Amygdala (tissue), 56 donors: ENCODE data around the gene CFAP61.
A peak's percentile ranks its signal among the peaks of the same experiment; 100 is the strongest.
"Not testable (repeated sequence)": the region's sequence is repeated elsewhere in the genome, so short reads cannot be mapped to it uniquely, and the experiment has no call there.

Source experiments
- DNase-seq, 56 donors: peaks; one replicate each; lab custom pipeline; 2025; lab: John Stamatoyannopoulos, UW

The CFAP61 gene

GRCh38 chr20:20206788-20207187, 154.5 kb downstream of the CFAP61 start:
- no peak for DNase-seq

DNA sequence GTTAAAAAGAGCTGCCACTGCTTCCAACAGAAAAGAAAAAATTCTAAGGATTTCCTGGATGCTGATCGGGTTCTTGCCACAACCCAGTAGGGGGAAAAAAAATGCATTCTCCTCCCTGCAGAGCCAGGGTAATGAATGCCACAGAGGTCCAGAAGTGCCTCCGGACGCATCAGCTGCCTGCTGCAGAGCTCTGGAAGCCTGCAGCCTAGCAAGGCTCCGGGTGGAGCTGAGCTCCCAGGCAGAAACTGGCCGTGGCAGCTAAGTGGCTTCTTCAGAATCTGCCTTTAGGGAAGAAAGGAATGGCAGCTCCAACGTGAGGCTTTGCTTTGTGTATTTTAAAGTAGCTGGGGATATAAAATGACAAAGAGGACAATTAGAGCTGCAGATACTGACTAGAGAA, 155.0 kb downstream of the CFAP61 start:
- DNase-seq: no peak

- no peak for DNase-seq
Observed at GRCh38 chr20:20207872-20208271, 155.5 kb downstream of the CFAP61 start.

- no peak for DNase-seq
Observed at GRCh38 chr20:20209684-20210083, 157.4 kb downstream of the CFAP61 start.

GRCh38 chr20:20210327-20210726, 158.0 kb downstream of the CFAP61 start:
- peak in 1 of 56 donors; percentile 11 for DNase-seq

DNA sequence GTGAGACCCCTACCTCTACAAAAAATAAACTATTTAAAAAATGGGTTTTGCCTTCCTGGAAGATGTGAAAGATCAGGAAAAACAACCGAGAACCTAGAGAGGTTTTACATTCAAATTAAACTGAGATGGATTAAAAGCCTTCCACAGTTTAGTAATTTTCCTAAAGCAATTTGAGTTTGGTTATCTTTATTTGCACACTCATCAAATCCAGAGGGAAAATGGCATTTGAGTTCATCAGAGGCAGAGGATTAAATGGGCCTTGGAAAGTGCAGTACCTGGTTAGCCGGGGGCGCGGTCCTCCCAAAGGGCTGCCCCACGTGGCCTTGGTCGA, 158.6 kb downstream of the CFAP61 start:
- DNase-seq: no peak

- no peak for DNase-seq
Observed at GRCh38 chr20:20211274-20211987, 159.1 kb downstream of the CFAP61 start.

DNA sequence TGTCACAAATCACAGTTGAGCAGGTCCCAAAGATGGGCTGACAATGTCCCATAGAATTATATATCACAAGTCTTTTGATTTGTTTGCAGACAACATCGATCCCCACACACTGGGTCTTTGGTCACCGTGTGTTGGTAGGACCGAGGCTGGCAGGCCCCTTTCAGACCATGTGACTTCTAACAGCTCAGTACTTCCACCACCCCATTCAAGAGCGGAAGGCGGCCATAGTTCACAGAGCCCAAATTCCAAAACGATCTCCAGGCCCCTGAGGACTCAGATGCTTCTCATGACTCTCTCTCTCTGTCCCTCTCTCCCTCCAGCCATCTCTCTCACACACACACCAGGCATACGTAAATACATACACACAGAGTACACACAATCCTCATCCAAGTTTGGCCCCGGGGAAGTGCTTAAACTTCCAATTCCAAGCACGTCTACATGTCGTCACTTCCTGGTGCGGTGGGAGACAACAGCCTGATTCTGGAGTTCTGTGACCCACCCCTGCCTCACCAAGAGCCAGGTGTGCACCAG, 159.7 kb downstream of the CFAP61 start:
- DNase-seq: no peak

- no peak for DNase-seq
Observed at GRCh38 chr20:20212675-20213096, 160.4 kb downstream of the CFAP61 start.

- peak in 2 of 56 donors; percentile 17 for DNase-seq
Observed at GRCh38 chr20:20213526-20214121, 161.3 kb downstream of the CFAP61 start.

- no peak for DNase-seq
Observed at GRCh38 chr20:20214757-20215275, 162.5 kb downstream of the CFAP61 start.

GRCh38 chr20:20215976-20216727, 163.8 kb downstream of the CFAP61 start:
- peak in 3 of 56 donors; percentile 11 to 38 (median 21) for DNase-seq

- DNase-seq: no peak
Observed at GRCh38 chr20:20216941-20217340, 164.6 kb downstream of the CFAP61 start.

- DNase-seq: no peak
Observed at GRCh38 chr20:20217621-20218020, 165.3 kb downstream of the CFAP61 start.

GRCh38 chr20:20218106-20218505, 165.8 kb downstream of the CFAP61 start:
- not testable (repeated sequence) for DNase-seq

GRCh38 chr20:20219016-20219415, 166.7 kb downstream of the CFAP61 start:
- no peak for DNase-seq

GRCh38 chr20:20220134-20220533, 167.8 kb downstream of the CFAP61 start:
- DNase-seq: no peak

DNA sequence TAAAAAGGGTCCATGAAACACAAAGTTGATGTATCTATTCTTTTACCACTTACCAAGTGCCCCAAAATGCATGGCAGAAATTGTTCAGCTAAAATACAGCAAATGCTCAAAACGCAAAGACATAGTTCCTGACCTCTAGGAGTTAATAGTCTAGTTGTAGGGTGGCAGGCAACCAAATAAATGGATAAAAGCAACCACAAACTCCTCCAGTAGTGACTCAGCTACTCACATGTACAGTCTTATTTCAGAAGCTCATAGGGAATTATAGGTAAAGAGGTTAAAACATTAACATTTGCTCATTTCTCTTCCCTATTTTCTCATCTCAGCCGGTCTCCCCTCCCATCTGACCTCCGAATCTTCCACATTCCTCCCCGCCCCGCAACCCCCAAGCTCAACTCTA, 171.6 kb downstream of the CFAP61 start:
- no peak for DNase-seq

GRCh38 chr20:20224806-20225205, 172.5 kb downstream of the CFAP61 start:
- no peak for DNase-seq

- DNase-seq: no peak
Observed at GRCh38 chr20:20225325-20226043, 173.2 kb downstream of the CFAP61 start.

DNA sequence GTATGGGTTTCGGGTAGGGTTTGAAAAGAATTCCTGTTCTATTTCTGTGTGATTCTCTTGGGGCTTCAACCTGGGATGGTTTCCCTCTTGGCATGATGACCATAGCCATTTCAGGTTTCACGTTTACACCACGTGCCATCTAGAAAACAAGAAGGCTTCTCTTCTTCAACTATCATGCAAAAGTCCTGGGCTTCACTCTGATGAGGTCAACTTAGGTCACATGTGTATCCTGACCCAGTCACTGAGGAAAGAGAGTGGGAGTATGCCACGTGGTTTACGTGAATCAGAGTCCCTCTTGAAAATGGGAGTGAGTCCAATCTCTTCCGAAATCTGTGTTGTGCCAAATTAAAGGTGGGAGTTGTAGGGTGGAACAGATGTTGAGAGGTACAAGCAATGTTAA, 174.2 kb downstream of the CFAP61 start:
- DNase-seq: no peak
